ENCODE results near the gene COL11A1.

DNA sequence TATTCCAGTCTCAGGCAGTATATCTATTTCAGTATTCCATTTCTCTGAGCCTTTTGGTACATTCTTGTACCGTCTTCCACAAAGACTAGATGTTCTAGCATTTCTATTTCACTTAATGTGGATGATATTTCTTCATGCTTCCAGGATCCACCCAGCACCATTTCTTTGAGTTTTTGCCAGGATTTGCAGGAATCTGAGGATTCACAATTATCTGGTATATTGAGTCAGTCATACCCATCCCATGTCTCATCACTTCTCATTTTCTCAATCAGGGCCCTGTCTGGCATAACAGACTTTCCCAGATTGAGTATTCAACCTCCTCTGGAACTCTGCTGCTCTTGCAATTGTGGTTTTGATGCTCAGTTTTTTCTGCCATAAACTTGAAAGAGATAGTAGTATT lies 20.9 kb upstream of the COL11A1 start:
- TF ChIP-seq POLR2A (IDR thresholded peaks at IDR 0.05), result no peak
- TF ChIP-seq, protein P1, sequence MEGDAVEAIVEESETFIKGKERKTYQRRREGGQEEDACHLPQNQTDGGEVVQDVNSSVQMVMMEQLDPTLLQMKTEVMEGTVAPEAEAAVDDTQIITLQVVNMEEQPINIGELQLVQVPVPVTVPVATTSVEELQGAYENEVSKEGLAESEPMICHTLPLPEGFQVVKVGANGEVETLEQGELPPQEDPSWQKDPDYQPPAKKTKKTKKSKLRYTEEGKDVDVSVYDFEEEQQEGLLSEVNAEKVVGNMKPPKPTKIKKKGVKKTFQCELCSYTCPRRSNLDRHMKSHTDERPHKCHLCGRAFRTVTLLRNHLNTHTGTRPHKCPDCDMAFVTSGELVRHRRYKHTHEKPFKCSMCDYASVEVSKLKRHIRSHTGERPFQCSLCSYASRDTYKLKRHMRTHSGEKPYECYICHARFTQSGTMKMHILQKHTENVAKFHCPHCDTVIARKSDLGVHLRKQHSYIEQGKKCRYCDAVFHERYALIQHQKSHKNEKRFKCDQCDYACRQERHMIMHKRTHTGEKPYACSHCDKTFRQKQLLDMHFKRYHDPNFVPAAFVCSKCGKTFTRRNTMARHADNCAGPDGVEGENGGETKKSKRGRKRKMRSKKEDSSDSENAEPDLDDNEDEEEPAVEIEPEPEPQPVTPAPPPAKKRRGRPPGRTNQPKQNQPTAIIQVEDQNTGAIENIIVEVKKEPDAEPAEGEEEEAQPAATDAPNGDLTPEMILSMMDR (IDR thresholded peaks at IDR 0.05), result no peak

Measured in esophagus squamous epithelium (tissue), 4 donors.